MCF 10A (cell line): Measurements from ENCODE around the gene ARL13B. TPM values are rescaled to one million over a fixed set of nuclear protein-coding genes. Genes with fewer than 3 reads are reported as not detected.

ENCODE experiments used
- BruUV-seq: library from RNA; stranded (reverse); fragments of 400-500 nt; replicated peaks from 2 replicates; lab custom pipeline; 2021; lab: Mats Ljungman, UMichigan
- CTCF ChIA-PET: fragments of 300-600 bp; sonication (Branson Sonifier 250); formaldehyde crosslinking; extraction: SDS; loops from one replicate; lab custom pipeline; 2021; ENCODE audit warnings: antibody characterized with exemption, inconsistent platforms; lab: Yijun Ruan, JAX
- POLR2A ChIA-PET: fragments of 300-600, 350-650 bp; sonication (Branson Sonifier 250); formaldehyde crosslinking; extraction: SDS; loops from one replicate; lab custom pipeline; 2020; ENCODE audit warnings: antibody characterized with exemption, inconsistent platforms; lab: Yijun Ruan, JAX
- DNase-seq: peaks from one replicate; pipeline ENCODE4 v3.0.0-alpha.2; 2018; ENCODE audit not compliant: unreplicated experiment
- H3K27ac Mint-ChIP-seq: one replicate; pipeline ENCODE4 v1.8.0; 2022; ENCODE audit warnings: mild to moderate bottlenecking, low read depth, mixed read lengths; ENCODE audit not compliant: unreplicated experiment
- H3K27me3 Mint-ChIP-seq: one replicate; pipeline ENCODE4 v1.8.0; 2022; ENCODE audit warnings: mixed read lengths; ENCODE audit not compliant: insufficient read depth, unreplicated experiment
- H3K36me3 Mint-ChIP-seq: one replicate; pipeline ENCODE4 v1.8.0; 2022; ENCODE audit warnings: mild to moderate bottlenecking, moderate library complexity, mixed read lengths; ENCODE audit not compliant: insufficient read depth, unreplicated experiment
- H3K4me1 Mint-ChIP-seq: one replicate; pipeline ENCODE4 v1.8.0; 2022; ENCODE audit warnings: mixed read lengths; ENCODE audit not compliant: insufficient read depth, unreplicated experiment
- H3K4me3 Mint-ChIP-seq: one replicate; pipeline ENCODE4 v1.8.0; 2022; ENCODE audit warnings: mild to moderate bottlenecking, moderate library complexity, mixed read lengths; ENCODE audit not compliant: unreplicated experiment
- H3K9me3 Mint-ChIP-seq: one replicate; pipeline ENCODE4 v1.8.0; 2022; ENCODE audit warnings: mixed read lengths; ENCODE audit not compliant: unreplicated experiment
- CTCF ChIP-seq: fragments of 200-600 bp; IDR thresholded peaks from one replicate; pipeline ENCODE4 v1.8.0; 2022; ENCODE audit warnings: antibody characterized with exemption, mild to moderate bottlenecking; ENCODE audit not compliant: unreplicated experiment
- intact Hi-C: fragments of 100-400 bp; cut with micrococcal nuclease; formaldehyde crosslinking; loops from 2 replicates; pipeline ENCODE4 v1.14.1; 2022
- total RNA-seq: library from RNA; stranded (reverse); gene quantifications from 2 replicates; pipeline ENCODE4 v1.2.3, GENCODE V29; 2022

Gene ARL13B
- total RNA-seq, 1 experiment from 2014 or later: 22.0 TPM

GRCh38 chr3:94063496-94064119, 83.7 kb downstream of the ARL13B start:
- H3K9me3 Mint-ChIP-seq: peaks cover 10% of the 10 kb centered on the region
- no TSS peak for BruUV-seq
- H3K27ac Mint-ChIP-seq: peak overlapping the region; percentile 99
- peaks cover 20% of the 10 kb centered on the region for H3K36me3 Mint-ChIP-seq
- H3K27me3 Mint-ChIP-seq: no peaks in the 10 kb centered on the region
- intact Hi-C loops: loop anchor here (10.0 kb wide), 2 partner anchors 189 to 219 kb away; no protein-coding TSS in a partner anchor
- ChIA-PET POLR2A (interaction anchor here (0.5 to 3.0 kb wide), 18 partner anchors 8 to 153 kb away, joined by 3 to 16 read pairs (median 6); partner anchors contain the start of genes ARL13B, PROS1 and STX19), CTCF (interaction anchor here (0.5 to 1.3 kb wide), 3 partner anchors 41 to 63 kb away, joined by 3 to 5 read pairs (median 4); no protein-coding TSS in a partner anchor)
- TF ChIP-seq CTCF: no peak
- peak; percentile 25 for DNase-seq
- H3K4me1 Mint-ChIP-seq: peaks cover 14% of the 10 kb centered on the region
- H3K4me3 Mint-ChIP-seq: peak overlapping the region; percentile 92

GRCh38 chr3:94064243-94064860, 84.4 kb downstream of the ARL13B start:
- Mint-ChIP-seq H3K36me3 (peaks cover 20% of the 10 kb centered on the region), H3K4me1 (peaks cover 18% of the 10 kb centered on the region), H3K27ac (peak overlapping the region; percentile 99), H3K4me3 (peak overlapping the region; percentile 92), H3K27me3 (no peaks in the 10 kb centered on the region), H3K9me3 (peaks cover 10% of the 10 kb centered on the region)
- no peak for DNase-seq
- ChIA-PET POLR2A (interaction anchor here (2.2 to 3.0 kb wide), 3 partner anchors 14 to 85 kb away, joined by 10 to 11 read pairs (median 11); partner anchors contain the start of gene ARL13B), CTCF (interaction anchor here (0.7 to 6.4 kb wide), 4 partner anchors 9 to 65 kb away, joined by 3 to 37 read pairs (median 4); no protein-coding TSS in a partner anchor)
- intact Hi-C loops: loop anchor here (10.0 kb wide), 2 partner anchors 190 to 220 kb away; no protein-coding TSS in a partner anchor
- no peak for TF ChIP-seq CTCF
- no TSS peak for BruUV-seq

GRCh38 chr3:94065122-94065521, 85.2 kb downstream of the ARL13B start:
- no peak overlapping the region for H3K4me3 Mint-ChIP-seq
- no peak for DNase-seq
- H3K9me3 Mint-ChIP-seq: peaks cover 10% of the 10 kb centered on the region
- ChIA-PET POLR2A (interaction anchor here (0.7 kb wide), 1 partner anchor 37 kb away, joined by 3 read pairs; no protein-coding TSS in a partner anchor), CTCF (interaction anchor here (1.3 to 6.4 kb wide), 3 partner anchors 10 to 62 kb away, joined by 3 to 37 read pairs (median 3); no protein-coding TSS in a partner anchor)
- no peaks in the 10 kb centered on the region for H3K27me3 Mint-ChIP-seq
- TF ChIP-seq CTCF: no peak
- intact Hi-C loops: loop anchor here (10.0 kb wide), 2 partner anchors 190 to 220 kb away; no protein-coding TSS in a partner anchor
- H3K4me1 Mint-ChIP-seq: peaks cover 19% of the 10 kb centered on the region
- H3K36me3 Mint-ChIP-seq: peaks cover 20% of the 10 kb centered on the region
- no peak overlapping the region for H3K27ac Mint-ChIP-seq
- BruUV-seq: no TSS peak
